Measurements from ENCODE around the gene AKAP3. TPM values are rescaled to one million over a fixed set of nuclear protein-coding genes. Genes with fewer than 3 reads are reported as not detected.

Gene AKAP3
- 1.8 and 2.7 TPM in 2 replicates for total RNA-seq

GRCh38 chr12:4648501-4649357 is at the start of gene AKAP3, which contains the start of gene NDUFA9:
AKAP3 (minus strand) TSS chr12:4649051; CDS start chr12:4638196, 10,855 bp downstream.
NDUFA9 (plus strand) TSS chr12:4649114; CDS start chr12:4649127, 13 bp downstream.

Other genes with a start within 250 kb of the AKAP3 start
- gene FGF6, start 203.2 kb downstream of the AKAP3 start, total RNA-seq = not detected in 2 replicates
- gene RAD51AP1, start 110.2 kb downstream of the AKAP3 start, total RNA-seq = 1.9 and 2.1 TPM in 2 replicates
- gene DYRK4, start 86.8 kb downstream of the AKAP3 start, total RNA-seq = 29.1 and 29.9 TPM in 2 replicates
- gene NDUFA9, start 63 bp upstream of the AKAP3 start, total RNA-seq = 36.3 and 53.7 TPM in 2 replicates
- not detected in 2 replicates for gene GALNT8, start 71.3 kb upstream of the AKAP3 start, total RNA-seq